ENCODE results near the gene DNAJC7. TPM values are rescaled to one million over a fixed set of nuclear protein-coding genes. Genes with fewer than 3 reads are reported as not detected.

Gene DNAJC7
- total RNA-seq, 2 donors from 2014 or later: 82.7 to 103 TPM

DNA sequence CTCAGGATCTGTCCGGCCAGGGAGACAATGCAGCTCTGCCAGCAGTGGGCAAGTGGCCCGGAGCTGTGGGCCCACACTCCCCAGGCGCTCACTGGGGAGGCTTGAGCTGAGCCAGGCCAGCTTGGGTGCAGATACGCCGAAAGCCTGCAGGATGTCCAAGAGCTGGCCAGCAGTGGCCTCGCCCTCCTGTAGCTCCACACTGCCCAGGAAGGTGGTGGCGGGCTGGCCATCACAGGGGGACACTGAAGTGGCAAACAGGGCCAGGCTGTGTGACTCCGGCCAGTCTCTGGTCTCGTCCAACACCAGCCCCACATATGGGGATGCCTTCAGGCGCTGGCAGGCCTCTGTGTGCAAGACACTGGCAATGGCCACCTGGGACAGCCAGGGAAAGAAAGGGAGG is 23.6 kb upstream of the DNAJC7 start:
- DNase-seq: no peak
- Histone ChIP-seq H3K36me3 (no peaks in the 10 kb centered on the region), H3K4me3 (no peak overlapping the region), H3K9ac (ENCODE audit: low read depth in 2 of 2, low read length in 2 of 2) (no peak overlapping the region), H3K27me3 (no peaks in the 10 kb centered on the region), H3K4me1 (no peaks in the 10 kb centered on the region), H3K27ac (no peak overlapping the region), H3K9me3 (no peaks in the 10 kb centered on the region)
- intact Hi-C loops (cut with DNase I): no loop called here
- TF ChIP-seq, protein P1, sequence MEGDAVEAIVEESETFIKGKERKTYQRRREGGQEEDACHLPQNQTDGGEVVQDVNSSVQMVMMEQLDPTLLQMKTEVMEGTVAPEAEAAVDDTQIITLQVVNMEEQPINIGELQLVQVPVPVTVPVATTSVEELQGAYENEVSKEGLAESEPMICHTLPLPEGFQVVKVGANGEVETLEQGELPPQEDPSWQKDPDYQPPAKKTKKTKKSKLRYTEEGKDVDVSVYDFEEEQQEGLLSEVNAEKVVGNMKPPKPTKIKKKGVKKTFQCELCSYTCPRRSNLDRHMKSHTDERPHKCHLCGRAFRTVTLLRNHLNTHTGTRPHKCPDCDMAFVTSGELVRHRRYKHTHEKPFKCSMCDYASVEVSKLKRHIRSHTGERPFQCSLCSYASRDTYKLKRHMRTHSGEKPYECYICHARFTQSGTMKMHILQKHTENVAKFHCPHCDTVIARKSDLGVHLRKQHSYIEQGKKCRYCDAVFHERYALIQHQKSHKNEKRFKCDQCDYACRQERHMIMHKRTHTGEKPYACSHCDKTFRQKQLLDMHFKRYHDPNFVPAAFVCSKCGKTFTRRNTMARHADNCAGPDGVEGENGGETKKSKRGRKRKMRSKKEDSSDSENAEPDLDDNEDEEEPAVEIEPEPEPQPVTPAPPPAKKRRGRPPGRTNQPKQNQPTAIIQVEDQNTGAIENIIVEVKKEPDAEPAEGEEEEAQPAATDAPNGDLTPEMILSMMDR (IDR thresholded peaks at IDR 0.05): no peak

DNA sequence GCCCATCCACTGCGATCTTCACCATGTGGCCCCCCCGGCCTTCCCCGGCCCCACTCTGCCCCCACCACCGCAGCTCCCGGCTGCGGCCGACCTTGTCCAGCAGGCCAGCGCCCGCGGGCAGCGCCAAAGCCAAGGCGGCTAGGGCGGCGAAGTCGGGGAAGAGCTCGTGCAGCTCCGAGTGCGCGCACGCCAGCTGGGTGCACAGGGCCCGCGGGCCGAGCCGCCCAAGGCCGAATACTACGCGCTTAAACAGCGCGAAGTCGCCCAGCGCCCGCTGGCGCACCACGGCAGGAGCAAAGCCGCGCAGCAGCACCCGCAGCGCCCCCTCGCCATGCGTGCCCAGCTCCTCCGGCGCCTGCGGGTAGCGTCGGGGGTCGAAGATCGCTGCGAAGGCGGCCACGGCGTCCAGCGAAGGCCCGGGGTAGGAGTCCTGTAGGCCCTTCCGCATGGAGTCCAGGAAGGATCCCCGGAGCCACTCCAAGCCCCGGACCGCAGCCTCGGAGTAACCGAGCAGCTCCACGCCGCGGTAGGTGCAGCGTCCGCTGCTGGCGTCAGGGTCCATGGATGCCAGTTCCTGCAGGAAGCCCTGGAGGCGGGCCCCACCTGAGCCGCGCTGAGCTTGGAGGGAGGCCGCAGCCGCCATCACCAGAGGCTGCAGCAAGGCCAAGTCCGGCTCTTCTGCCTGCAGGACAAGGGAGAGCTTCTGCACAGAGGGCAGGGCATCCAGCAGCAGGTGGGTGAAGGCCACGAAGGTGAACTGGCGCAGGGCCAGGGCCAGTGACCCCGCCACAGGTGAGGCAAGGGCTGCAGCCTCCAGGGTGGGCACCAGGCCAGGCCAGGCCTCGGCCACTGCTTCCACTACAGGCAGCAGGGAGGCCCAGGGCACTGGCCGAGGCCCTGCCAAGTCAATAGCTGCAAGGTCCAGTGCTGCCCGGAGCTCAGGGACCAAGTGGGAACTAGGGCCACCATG is 22.8 kb upstream of the DNAJC7 start:
- TF ChIP-seq, protein P1 (IDR thresholded peaks at IDR 0.05): no peak
- no peaks in the 10 kb centered on the region for H3K4me1 ChIP-seq
- no peaks in the 10 kb centered on the region for H3K9me3 ChIP-seq
- DNase-seq: no peak
- H3K36me3 ChIP-seq: no peaks in the 10 kb centered on the region
- H3K27ac ChIP-seq: no peak overlapping the region
- intact Hi-C loops (cut with DNase I): no loop called here
- H3K4me3 ChIP-seq: no peak overlapping the region
- H3K27me3 ChIP-seq: no peaks in the 10 kb centered on the region
- no peak overlapping the region for H3K9ac ChIP-seq (ENCODE audit: low read depth in 2 of 2, low read length in 2 of 2)

DNA sequence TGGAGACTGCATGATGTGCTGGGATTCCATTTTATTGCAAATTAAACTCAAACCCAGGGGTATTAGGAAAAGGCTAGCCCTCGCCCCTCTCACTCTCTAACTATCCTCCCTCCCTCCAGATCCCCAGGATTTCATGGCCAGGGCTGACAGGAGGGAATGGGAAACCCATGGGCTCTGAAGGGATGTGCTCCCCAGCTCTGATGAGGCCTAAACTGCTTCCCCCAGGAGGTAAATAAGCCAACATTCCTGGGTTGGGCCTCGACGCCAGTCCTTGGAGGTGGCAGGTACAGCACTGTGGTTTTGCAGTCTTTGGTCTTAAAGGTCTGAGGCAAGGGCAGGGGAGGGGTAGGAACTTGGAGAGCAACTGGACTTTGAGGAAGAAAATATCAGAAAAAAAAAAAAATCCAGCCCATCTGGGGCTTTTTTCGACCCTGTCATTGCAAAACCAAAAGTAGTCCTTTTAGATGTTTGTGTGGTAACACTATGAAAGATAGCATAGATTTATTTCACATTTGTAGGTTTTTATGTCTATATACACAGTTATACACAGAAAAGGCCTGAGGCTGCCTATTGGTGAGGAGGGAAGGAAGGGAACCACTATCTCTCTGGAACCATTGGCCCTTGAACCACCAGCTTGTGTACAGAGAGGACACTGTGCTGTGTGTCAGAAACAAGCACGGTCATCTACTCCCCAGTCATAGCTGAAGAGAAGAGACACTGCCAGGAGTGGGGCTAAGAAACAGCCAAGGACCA is 21.2 kb upstream of the DNAJC7 start:
- DNase-seq: no peak
- intact Hi-C loops (cut with DNase I): no loop called here
- no peak overlapping the region for H3K27ac ChIP-seq
- no peak overlapping the region for H3K9ac ChIP-seq (ENCODE audit: low read depth in 2 of 2, low read length in 2 of 2)
- H3K9me3 ChIP-seq: no peaks in the 10 kb centered on the region
- TF ChIP-seq, protein P1 (IDR thresholded peaks at IDR 0.05): no peak
- no peaks in the 10 kb centered on the region for H3K36me3 ChIP-seq
- H3K4me1 ChIP-seq: no peaks in the 10 kb centered on the region
- no peaks in the 10 kb centered on the region for H3K27me3 ChIP-seq
- no peak overlapping the region for H3K4me3 ChIP-seq

DNA sequence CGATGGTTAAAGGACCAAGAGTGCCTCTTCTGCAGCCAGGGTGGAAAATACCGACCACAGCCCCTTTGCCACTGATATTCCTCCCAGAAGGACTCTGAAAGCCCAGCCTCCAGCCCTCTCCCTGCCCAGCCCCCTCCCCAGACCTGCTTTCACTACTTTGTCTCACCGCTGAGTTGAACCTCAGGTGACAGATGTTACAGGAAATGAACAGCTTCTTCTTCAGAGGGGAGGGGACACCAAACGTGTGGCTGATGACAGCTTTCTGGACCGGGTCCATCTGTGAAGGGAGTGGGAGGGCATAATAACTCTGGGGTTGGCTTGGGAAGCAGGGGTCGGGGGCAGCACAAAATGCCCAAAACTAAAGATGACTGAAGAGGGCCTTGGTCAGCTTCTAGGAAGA is 16.8 kb upstream of the DNAJC7 start:
- H3K27me3 ChIP-seq: no peaks in the 10 kb centered on the region
- H3K9ac ChIP-seq (ENCODE audit: low read depth in 2 of 2, low read length in 2 of 2): no peak overlapping the region
- no peak overlapping the region for H3K27ac ChIP-seq
- H3K4me1 ChIP-seq: no peaks in the 10 kb centered on the region
- H3K36me3 ChIP-seq: no peaks in the 10 kb centered on the region
- DNase-seq: no peak
- intact Hi-C loops (cut with DNase I): no loop called here
- no peaks in the 10 kb centered on the region for H3K9me3 ChIP-seq
- TF ChIP-seq, protein P1 (IDR thresholded peaks at IDR 0.05): no peak
- H3K4me3 ChIP-seq: no peak overlapping the region

DNA sequence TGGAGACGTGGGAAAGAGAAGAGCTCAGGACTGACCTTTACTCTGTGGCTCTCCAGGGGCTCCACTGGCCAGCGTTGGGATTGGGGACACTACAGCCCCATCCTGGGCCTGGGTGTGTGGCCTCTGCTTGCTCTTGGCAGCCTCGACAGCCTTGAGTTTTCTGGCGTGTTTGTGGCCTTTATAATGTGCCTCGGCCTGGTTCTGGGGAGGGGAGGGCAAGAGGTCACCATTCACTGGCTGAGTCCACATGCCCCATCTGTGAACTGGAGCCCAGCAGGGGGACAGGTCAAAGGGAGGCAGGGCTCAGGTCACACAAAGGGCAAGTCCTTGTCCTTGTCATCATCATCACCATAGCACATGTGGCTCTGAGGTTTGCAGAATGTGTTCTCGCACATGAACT is 14.3 kb upstream of the DNAJC7 start:
- H3K9ac ChIP-seq (ENCODE audit: low read depth in 2 of 2, low read length in 2 of 2): no peak overlapping the region
- no peaks in the 10 kb centered on the region for H3K4me1 ChIP-seq
- no peak overlapping the region for H3K27ac ChIP-seq
- intact Hi-C loops (cut with DNase I): no loop called here
- DNase-seq: no peak
- no peaks in the 10 kb centered on the region for H3K9me3 ChIP-seq
- TF ChIP-seq, protein P1 (IDR thresholded peaks at IDR 0.05): no peak
- H3K27me3 ChIP-seq: no peaks in the 10 kb centered on the region
- H3K36me3 ChIP-seq: no peaks in the 10 kb centered on the region
- H3K4me3 ChIP-seq: no peak overlapping the region

Data from colonic mucosa (tissue), 4 donors.